ENCODE measurements around the gene CEP170B.
A peak's percentile ranks its signal among the peaks of the same experiment; 100 is the strongest.

Gene CEP170B

GRCh38 chr14:104844306-104845032 lies 20.6 kb upstream of the CEP170B start:
- peak overlapping the region; percentile 29 for H3K4me3 ChIP-seq (ENCODE audit: insufficient read length, low read depth)
- no peak for TF ChIP-seq YY1 (IDR thresholded peaks at IDR 0.05; ENCODE audit: insufficient read depth, insufficient read length)
- TF ChIP-seq ZNF274 (IDR thresholded peaks at IDR 0.05; ENCODE audit: low read depth, low read length): no peak
- H3K27me3 ChIP-seq (ENCODE audit: insufficient read depth, insufficient read length): peaks cover 59% of the 10 kb centered on the region
- H3K9ac ChIP-seq (ENCODE audit: insufficient read length, low read depth): peak overlapping the region; percentile 75
- no peaks in the 10 kb centered on the region for H3K9me3 ChIP-seq (ENCODE audit: insufficient read depth, low read length)
- H3K4me1 ChIP-seq (ENCODE audit: insufficient read depth, insufficient read length): peaks cover 5% of the 10 kb centered on the region
- H3K36me3 ChIP-seq (ENCODE audit: insufficient read depth, insufficient read length, low read length): no peaks in the 10 kb centered on the region
- DNase-seq (ENCODE audit: low read depth, low spot score): no peak

DNA sequence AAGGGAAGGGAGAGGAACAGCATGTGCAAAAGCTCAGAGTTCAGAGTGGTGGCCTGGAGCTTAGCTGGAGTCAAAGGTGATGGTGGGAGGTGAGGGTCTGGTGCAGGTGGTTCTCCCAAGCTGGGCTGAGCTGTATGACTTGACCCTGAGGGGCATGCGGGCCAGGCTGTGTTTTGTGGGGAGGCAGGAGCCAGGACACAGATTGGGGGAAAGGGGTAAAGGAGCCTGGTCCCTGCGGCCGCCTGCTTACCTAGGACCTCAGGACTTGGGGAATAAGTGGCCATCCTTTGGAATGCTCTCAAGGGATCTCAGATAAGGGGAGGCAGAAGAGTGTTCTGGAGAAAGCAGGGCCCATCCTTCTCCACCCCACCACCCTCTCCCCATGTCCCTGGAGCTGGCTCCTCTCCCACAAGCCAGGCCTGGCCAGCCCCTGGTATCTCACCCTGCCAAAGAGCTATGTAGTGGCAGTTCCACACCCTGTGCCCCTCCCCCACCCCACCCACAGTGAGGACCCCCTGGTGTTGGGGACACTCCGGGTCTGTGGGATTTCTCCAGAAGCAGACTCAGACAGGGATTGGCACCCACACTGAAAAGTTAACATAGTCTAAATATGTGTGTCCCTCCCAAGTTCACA lies 19.9 kb upstream of the CEP170B start:
- TF ChIP-seq YY1 (IDR thresholded peaks at IDR 0.05; ENCODE audit: insufficient read depth, insufficient read length) (no peak), ZNF274 (IDR thresholded peaks at IDR 0.05; ENCODE audit: low read depth, low read length) (no peak), SUZ12 (IDR thresholded peaks at IDR 0.05; ENCODE audit: extremely low read depth, insufficient read depth, insufficient read length) (no peak)
- H3K4me1 ChIP-seq (ENCODE audit: insufficient read depth, insufficient read length): peaks cover 5% of the 10 kb centered on the region
- H3K9me3 ChIP-seq (ENCODE audit: insufficient read depth, low read length): no peaks in the 10 kb centered on the region
- DNase-seq (ENCODE audit: low read depth, low spot score): no peak
- H3K36me3 ChIP-seq (ENCODE audit: insufficient read depth, insufficient read length, low read length): no peaks in the 10 kb centered on the region
- H3K9ac ChIP-seq (ENCODE audit: insufficient read length, low read depth): peak overlapping the region; percentile 10
- peaks cover 59% of the 10 kb centered on the region for H3K27me3 ChIP-seq (ENCODE audit: insufficient read depth, insufficient read length)
- no peak overlapping the region for H3K4me3 ChIP-seq (ENCODE audit: insufficient read length, low read depth)

- TF ChIP-seq SUZ12 (IDR thresholded peaks at IDR 0.05; ENCODE audit: extremely low read depth, insufficient read depth, insufficient read length) (no peak), ZNF274 (IDR thresholded peaks at IDR 0.05; ENCODE audit: low read depth, low read length) (no peak), YY1 (IDR thresholded peaks at IDR 0.05; ENCODE audit: insufficient read depth, insufficient read length) (no peak)
- no peak overlapping the region for H3K9ac ChIP-seq (ENCODE audit: insufficient read length, low read depth)
- no peaks in the 10 kb centered on the region for H3K36me3 ChIP-seq (ENCODE audit: insufficient read depth, insufficient read length, low read length)
- DNase-seq (ENCODE audit: low read depth, low spot score): no peak
- H3K4me1 ChIP-seq (ENCODE audit: insufficient read depth, insufficient read length): peaks cover 5% of the 10 kb centered on the region
- H3K9me3 ChIP-seq (ENCODE audit: insufficient read depth, low read length): no peaks in the 10 kb centered on the region
- H3K4me3 ChIP-seq (ENCODE audit: insufficient read length, low read depth): no peak overlapping the region
- H3K27me3 ChIP-seq (ENCODE audit: insufficient read depth, insufficient read length): peaks cover 57% of the 10 kb centered on the region
Measured at GRCh38 chr14:104845834-104846441, 19.1 kb upstream of the CEP170B start.

- Histone ChIP-seq H3K4me1 (ENCODE audit: insufficient read depth, insufficient read length) (peaks cover 3% of the 10 kb centered on the region), H3K9ac (ENCODE audit: insufficient read length, low read depth) (no peak overlapping the region), H3K4me3 (ENCODE audit: insufficient read length, low read depth) (no peak overlapping the region), H3K36me3 (ENCODE audit: insufficient read depth, insufficient read length, low read length) (no peaks in the 10 kb centered on the region), H3K27me3 (ENCODE audit: insufficient read depth, insufficient read length) (no peaks in the 10 kb centered on the region), H3K9me3 (ENCODE audit: insufficient read depth, low read length) (no peaks in the 10 kb centered on the region)
- no peak for DNase-seq (ENCODE audit: low read depth, low spot score)
- TF ChIP-seq YY1 (IDR thresholded peaks at IDR 0.05; ENCODE audit: insufficient read depth, insufficient read length) (no peak), ZNF274 (IDR thresholded peaks at IDR 0.05; ENCODE audit: low read depth, low read length) (no peak), SUZ12 (IDR thresholded peaks at IDR 0.05; ENCODE audit: extremely low read depth, insufficient read depth, insufficient read length) (no peak)
Measured at GRCh38 chr14:104852280-104852663, 12.8 kb upstream of the CEP170B start.

- TF ChIP-seq SUZ12 (IDR thresholded peaks at IDR 0.05; ENCODE audit: extremely low read depth, insufficient read depth, insufficient read length) (no peak), YY1 (IDR thresholded peaks at IDR 0.05; ENCODE audit: insufficient read depth, insufficient read length) (no peak)
- H3K9me3 ChIP-seq (ENCODE audit: insufficient read depth, low read length): no peaks in the 10 kb centered on the region
Measured at GRCh38 chr14:104855532-104856090, 9.5 kb upstream of the CEP170B start.

DNA sequence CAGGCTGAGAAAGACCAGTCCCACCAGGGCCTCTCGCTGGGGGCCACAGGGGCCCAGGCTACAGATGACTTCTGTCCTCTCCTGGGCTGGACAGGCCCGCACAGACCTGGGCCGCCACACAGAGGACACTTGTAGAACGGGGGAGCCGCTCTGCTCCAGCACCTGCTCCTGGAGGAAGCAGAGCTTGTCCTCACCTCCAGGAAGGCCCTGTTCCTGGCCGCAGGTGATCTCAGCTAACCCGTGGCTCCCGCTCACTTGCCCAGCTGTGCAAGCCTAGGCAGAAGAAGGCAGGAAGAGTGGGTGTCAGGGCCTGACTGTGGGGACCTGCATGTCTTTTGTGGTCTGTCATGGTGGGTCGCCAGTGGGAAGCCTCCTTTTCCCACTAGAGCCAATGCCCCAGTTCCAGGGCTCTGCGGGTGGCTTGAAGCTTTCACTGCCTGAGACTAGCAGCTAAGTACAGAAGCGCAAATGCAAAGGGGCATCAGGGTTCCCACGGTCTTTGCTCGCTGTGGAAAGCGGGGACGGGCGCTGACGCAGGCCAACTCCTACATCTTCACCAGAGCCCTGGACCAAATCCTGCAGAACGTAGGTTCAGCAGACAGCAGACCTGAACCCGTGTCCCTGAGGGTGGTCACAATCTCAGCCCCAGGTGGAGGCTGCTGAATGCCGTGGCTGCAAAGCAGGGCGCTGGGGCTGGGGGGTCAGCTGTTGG lies 8.8 kb upstream of the CEP170B start:
- Histone ChIP-seq H3K4me3 (ENCODE audit: insufficient read length, low read depth) (no peak overlapping the region), H3K27me3 (ENCODE audit: insufficient read depth, insufficient read length) (no peaks in the 10 kb centered on the region), H3K9me3 (ENCODE audit: insufficient read depth, low read length) (no peaks in the 10 kb centered on the region; the same call in 1 of the 2 replicates), H3K4me1 (ENCODE audit: insufficient read depth, insufficient read length) (peaks cover 5% of the 10 kb centered on the region), H3K36me3 (ENCODE audit: insufficient read depth, insufficient read length, low read length) (no peaks in the 10 kb centered on the region), H3K9ac (ENCODE audit: insufficient read length, low read depth) (no peak overlapping the region)
- DNase-seq (ENCODE audit: low read depth, low spot score): no peak
- no peak for TF ChIP-seq YY1 (IDR thresholded peaks at IDR 0.05; ENCODE audit: insufficient read depth, insufficient read length)
- TF ChIP-seq SUZ12 (IDR thresholded peaks at IDR 0.05; ENCODE audit: extremely low read depth, insufficient read depth, insufficient read length): no peak
- TF ChIP-seq ZNF274 (IDR thresholded peaks at IDR 0.05; ENCODE audit: low read depth, low read length): no peak

More at GRCh38 chr14:104855532-104856090, 9.5 kb upstream of the CEP170B start:
- no peak overlapping the region for H3K9ac ChIP-seq (ENCODE audit: insufficient read length, low read depth)
- H3K36me3 ChIP-seq (ENCODE audit: insufficient read depth, insufficient read length, low read length): no peaks in the 10 kb centered on the region
- peaks cover 3% of the 10 kb centered on the region for H3K4me1 ChIP-seq (ENCODE audit: insufficient read depth, insufficient read length)
- no peak for DNase-seq (ENCODE audit: low read depth, low spot score)
- H3K27me3 ChIP-seq (ENCODE audit: insufficient read depth, insufficient read length): no peaks in the 10 kb centered on the region
- no peak overlapping the region for H3K4me3 ChIP-seq (ENCODE audit: insufficient read length, low read depth)
